HEK293T (cell line): ENCODE results near the gene GNPDA1.

Source experiments
- CTCF ChIA-PET: fragments of 350-600 bp; formaldehyde crosslinking; extraction: SDS; loops from one replicate; lab custom pipeline; 2021; ENCODE audit warnings: antibody characterized with exemption, inconsistent platforms; lab: Yijun Ruan, JAX
- POLR2A ChIA-PET: fragments of 350-600 bp; formaldehyde crosslinking; extraction: SDS; loops from one replicate; lab custom pipeline; 2020; ENCODE audit warnings: antibody characterized with exemption, inconsistent platforms; lab: Yijun Ruan, JAX
- DNase-seq: peaks from one replicate; pipeline ENCODE4 v3.0.0; 2012; ENCODE audit warnings: mixed read lengths; ENCODE audit errors: extremely low spot score
- ARNT ChIP-seq: fragments of 450-650 bp; IDR thresholded peaks from 2 replicates; pipeline ENCODE4 v1.6.1; 2017; ENCODE audit warnings: mild to moderate bottlenecking
- BHLHE40 ChIP-seq: fragments of 450-650 bp; IDR thresholded peaks from 2 replicates; pipeline ENCODE4 v1.6.1; 2016; ENCODE audit warnings: mild to moderate bottlenecking, moderate library complexity, borderline replicate concordance
- CTBP1 ChIP-seq: fragments of 450-650 bp; IDR thresholded peaks from 2 replicates; pipeline ENCODE4 v1.6.1; 2016; ENCODE audit warnings: borderline replicate concordance
- ELF4 ChIP-seq: fragments of 450-650 bp; IDR thresholded peaks from 2 replicates; pipeline ENCODE4 v1.6.1; 2017; ENCODE audit warnings: antibody characterized with exemption
- FOXA1 ChIP-seq: fragments of 450-650 bp; IDR thresholded peaks from 2 replicates; pipeline ENCODE4 v1.6.1; 2016; ENCODE audit warnings: mild to moderate bottlenecking
- FOXK2 ChIP-seq: fragments of 450-650 bp; IDR thresholded peaks from 2 replicates; pipeline ENCODE4 v1.6.1; 2016; ENCODE audit warnings: mild to moderate bottlenecking
- FOXM1 ChIP-seq: fragments of 450-650 bp; IDR thresholded peaks from 2 replicates; pipeline ENCODE4 v1.6.1; 2017; ENCODE audit warnings: mild to moderate bottlenecking, borderline replicate concordance
- HDGF ChIP-seq: fragments of 450-650 bp; IDR thresholded peaks from 2 replicates; pipeline ENCODE4 v1.6.1; 2017; ENCODE audit warnings: antibody characterized with exemption, borderline replicate concordance
- L3MBTL2 ChIP-seq: fragments of 450-650 bp; conservative IDR thresholded peaks from 2 replicates; pipeline ENCODE4 v1.6.1; 2016; ENCODE audit warnings: mild to moderate bottlenecking
- LEF1 ChIP-seq: fragments of 450-650 bp; IDR thresholded peaks from 2 replicates; pipeline ENCODE4 v1.6.1; 2017; ENCODE audit warnings: mild to moderate bottlenecking, borderline replicate concordance
- NFRKB ChIP-seq: fragments of 450-650 bp; IDR thresholded peaks from 2 replicates; pipeline ENCODE4 v1.6.1; 2016; ENCODE audit warnings: mild to moderate bottlenecking, moderate library complexity
- SP1 ChIP-seq: fragments of 450-650 bp; IDR thresholded peaks from 2 replicates; pipeline ENCODE4 v1.6.1; 2017
- SUZ12 ChIP-seq: fragments of 450-650 bp; IDR thresholded peaks from 2 replicates; pipeline ENCODE4 v1.6.1; 2016; ENCODE audit warnings: mild to moderate bottlenecking
- TARDBP ChIP-seq: fragments of 450-650 bp; IDR thresholded peaks from 2 replicates; pipeline ENCODE4 v1.6.1; 2016
- ZNF384 ChIP-seq: fragments of 450-650 bp; IDR thresholded peaks from 2 replicates; pipeline ENCODE4 v1.6.1; 2016
- TF ChIP-seq, protein P1 (sequence below): fragments of 450-650 bp; IDR thresholded peaks from 2 replicates; pipeline ENCODE4 v1.6.1; 2016

Gene GNPDA1

DNA sequence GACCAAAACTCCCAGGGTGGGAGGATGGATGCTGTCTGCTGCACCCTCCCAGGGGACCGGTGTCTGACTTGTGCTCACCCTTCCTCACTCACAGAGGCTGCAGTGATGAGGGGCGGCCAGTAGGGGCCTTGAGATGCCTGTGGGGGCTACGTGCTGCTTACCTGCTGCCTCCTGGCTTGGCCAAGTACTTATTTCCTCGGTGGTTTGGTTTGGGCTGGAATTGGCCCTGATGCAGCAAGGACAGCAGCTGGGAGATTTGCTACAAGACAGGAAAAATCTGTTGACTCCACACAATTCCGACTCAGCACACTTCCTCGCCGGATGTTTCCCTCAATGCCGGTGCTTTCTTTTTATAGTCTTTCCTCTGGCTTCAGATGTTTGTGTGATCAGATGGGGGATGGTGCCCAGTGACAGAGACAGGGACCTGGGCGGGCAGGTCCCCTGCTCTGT lies 61.5 kb downstream of the GNPDA1 start:
- CTCF ChIA-PET = interaction anchor here (0.6 to 1.7 kb wide), 3 partner anchors 9 to 260 kb away, joined by 3 to 12 read pairs (median 3); no protein-coding TSS in a partner anchor
- TF ChIP-seq LEF1 (no peak), SP1 (no peak), FOXK2 (no peak), FOXA1 (no peak), ARNT (no peak), HDGF (no peak), SUZ12 (no peak), FOXM1 (no peak), ZNF384 (no peak), TARDBP (no peak), NFRKB (no peak), L3MBTL2 (no peak), BHLHE40 (no peak), ELF4 (no peak), CTBP1 (no peak)
- TF ChIP-seq, protein P1, sequence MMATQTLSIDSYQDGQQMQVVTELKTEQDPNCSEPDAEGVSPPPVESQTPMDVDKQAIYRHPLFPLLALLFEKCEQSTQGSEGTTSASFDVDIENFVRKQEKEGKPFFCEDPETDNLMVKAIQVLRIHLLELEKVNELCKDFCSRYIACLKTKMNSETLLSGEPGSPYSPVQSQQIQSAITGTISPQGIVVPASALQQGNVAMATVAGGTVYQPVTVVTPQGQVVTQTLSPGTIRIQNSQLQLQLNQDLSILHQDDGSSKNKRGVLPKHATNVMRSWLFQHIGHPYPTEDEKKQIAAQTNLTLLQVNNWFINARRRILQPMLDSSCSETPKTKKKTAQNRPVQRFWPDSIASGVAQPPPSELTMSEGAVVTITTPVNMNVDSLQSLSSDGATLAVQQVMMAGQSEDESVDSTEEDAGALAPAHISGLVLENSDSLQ = no peak
- DNase-seq = peak; percentile 74
- POLR2A ChIA-PET = no interaction called here
